GM21526 (cell line): Measurements from ENCODE around the gene P4HB.

Experiments used
- ATAC-seq: cut with Tn5 transposase; IDR thresholded peaks from one replicate; pipeline ENCODE4 v1.9.1; 2021; ENCODE audit warnings: moderate library complexity; ENCODE audit not compliant: unreplicated experiment, low FRiP score

Gene P4HB

GRCh38 chr17:81859906-81860755 lies at the start of gene P4HB:
TSS of gene P4HB (minus strand) at chr17:81860535. CDS start at chr17:81860471, 64 bp downstream.
- no peak for ATAC-seq

- no peak for ATAC-seq
Observed at GRCh38 chr17:81909231-81909630, 48.9 kb upstream of the P4HB start.

- no peak for ATAC-seq
Observed at GRCh38 chr17:81908793-81909192, 48.5 kb upstream of the P4HB start.

- no peak for ATAC-seq
Observed at GRCh38 chr17:81907219-81908145, 47.1 kb upstream of the P4HB start.

- no peak for ATAC-seq
Observed at GRCh38 chr17:81906476-81907218, 46.3 kb upstream of the P4HB start.

GRCh38 chr17:81905993-81906392 lies 45.7 kb upstream of the P4HB start:
- ATAC-seq = no peak

GRCh38 chr17:81905424-81905875 lies 45.1 kb upstream of the P4HB start:
- no peak for ATAC-seq

- no peak for ATAC-seq
Observed at GRCh38 chr17:81904600-81905423, 44.5 kb upstream of the P4HB start.

GRCh38 chr17:81903896-81904599 lies 43.7 kb upstream of the P4HB start:
- ATAC-seq = no peak

- no peak for ATAC-seq
Observed at GRCh38 chr17:81903415-81903831, 43.1 kb upstream of the P4HB start.

- no peak for ATAC-seq
Observed at GRCh38 chr17:81902653-81903414, 42.5 kb upstream of the P4HB start.

GRCh38 chr17:81902023-81902652 lies 41.8 kb upstream of the P4HB start, which contains the start of gene NPB:
TSS of gene NPB (plus strand) at chr17:81902238. CDS start at chr17:81902278, 40 bp downstream.
- no peak for ATAC-seq

GRCh38 chr17:81901167-81902022 lies 41.1 kb upstream of the P4HB start:
- no peak for ATAC-seq

- ATAC-seq = no peak
Observed at GRCh38 chr17:81900181-81900820, 40.0 kb upstream of the P4HB start.

GRCh38 chr17:81899514-81900166 lies 39.3 kb upstream of the P4HB start:
- no peak for ATAC-seq

- ATAC-seq = no peak
Observed at GRCh38 chr17:81898885-81899284, 38.5 kb upstream of the P4HB start.
